K562 (cell line): ENCODE results near the gene EMX1. TPM values are rescaled to one million over a fixed set of nuclear protein-coding genes. Genes with fewer than 3 reads are reported as not detected.

Source experiments
- ATAC-seq: fragments of 200-7000 bp; cut with Tn5 transposase; 3 replicates; pipeline ENCODE4 v1.9.1; 2020; ENCODE audit warnings: moderate library complexity
- BruUV-seq: library from RNA; stranded (reverse); fragments of 400-500 nt; replicated peaks from 2 replicates; lab custom pipeline; 2021; lab: Mats Ljungman, UMichigan
- CTCF ChIA-PET: fragments of 300-600 bp; formaldehyde crosslinking; extraction: SDS; loops from one replicate; lab custom pipeline; 2021; ENCODE audit warnings: low intra/inter-chr PET ratio; lab: Yijun Ruan, JAX
- POLR2A ChIA-PET: fragments of 300-600, 350-650 bp; sonication (Branson Sonifier 250); formaldehyde crosslinking; extraction: SDS; loops from one replicate; lab custom pipeline; 2021; ENCODE audit warnings: antibody characterized with exemption, inconsistent platforms; lab: Yijun Ruan, JAX
- DNase-seq, 4 experiments: peaks; one replicate each; pipeline versions ENCODE4 v3.0.0 to v3.0.0-alpha.2; 2011 to 2018; ENCODE audit warnings: low spot score in 3 of 4, mixed read lengths in 3 of 4; ENCODE audit errors: extremely low read depth in 1 of 4
- FAIRE-seq: peaks from 2 replicates; lab custom pipeline; 2011; peaks lifted over from hg19 to GRCh38; lab: Jason Lieb, UNC
- H2AFZ ChIP-seq: 2 replicates; pipeline ENCODE4 v1.6.0; 2011; ENCODE audit warnings: low read depth, low read length, control low read depth, inconsistent platforms
- H3K27ac ChIP-seq: fragments of 200-600 bp; 3 replicates; pipeline ENCODE4 v1.8.0; 2011; ENCODE audit warnings: low read depth, mild to moderate bottlenecking, control low read depth, inconsistent platforms, low read length, moderate library complexity, mixed read lengths; ENCODE audit errors: extremely low read depth
- H3K27me3 ChIP-seq, 2 experiments: fragments of 300-600 bp in 1 of 2; 2 replicates in 1 of 2; 3 replicates in 1 of 2; pipeline versions ENCODE4 v1.6.0 to v1.8.0; 2011; ENCODE audit warnings: inconsistent platforms in 2 of 2, low read length in 2 of 2, mild to moderate bottlenecking in 1 of 2, mixed read lengths in 1 of 2, moderate library complexity in 1 of 2; ENCODE audit not compliant: control insufficient read depth in 2 of 2, insufficient read depth in 2 of 2
- H3K36me3 ChIP-seq: fragments of 300-600 bp; 3 replicates; pipeline ENCODE4 v1.8.0; 2011; ENCODE audit warnings: mild to moderate bottlenecking, low read length, inconsistent platforms; ENCODE audit not compliant: control insufficient read depth, insufficient read depth
- H3K4me1 ChIP-seq, 2 experiments: fragments of 200-600 bp in 1 of 2; replicated peaks in 1 of 2; 2 replicates in 1 of 2; 3 replicates in 1 of 2; pipeline versions ENCODE4 v1.5.1 to v1.8.0; 2011; ENCODE audit warnings: inconsistent platforms in 2 of 2, low read length in 2 of 2, mild to moderate bottlenecking in 1 of 2, mixed read lengths in 1 of 2, moderate library complexity in 1 of 2; ENCODE audit not compliant: control insufficient read depth in 2 of 2, insufficient read depth in 2 of 2
- H3K4me2 ChIP-seq: 2 replicates; pipeline ENCODE4 v1.6.1; 2011; ENCODE audit warnings: low read length, control low read depth, inconsistent platforms, mixed read lengths; ENCODE audit not compliant: insufficient read depth
- H3K4me3 ChIP-seq: fragments of 200-600 bp; sonication (generic), shearing (Covaris generic); 2 replicates; pipeline ENCODE4 v1.5.1; 2016; ENCODE audit warnings: control low read depth, inconsistent platforms
- H3K79me2 ChIP-seq: fragments of 200-600 bp; 3 replicates; pipeline ENCODE4 v1.8.0; 2011; ENCODE audit warnings: low read length, inconsistent platforms; ENCODE audit not compliant: control insufficient read depth, insufficient read depth
- H3K9ac ChIP-seq, 2 experiments: 2 replicates each; pipeline versions ENCODE4 v1.6.0 to v1.6.1; 2011; ENCODE audit warnings: low read depth in 2 of 2, low read length in 2 of 2, control low read depth in 1 of 2, inconsistent platforms in 1 of 2, mild to moderate bottlenecking in 1 of 2, mixed read lengths in 1 of 2; ENCODE audit not compliant: insufficient read depth in 1 of 2
- H3K9me1 ChIP-seq: one replicate; pipeline ENCODE4 v1.6.0; 2011; ENCODE audit warnings: inconsistent platforms, mild to moderate bottlenecking, low read length, moderate library complexity; ENCODE audit not compliant: control insufficient read depth, insufficient read depth
- H3K9me3 ChIP-seq: replicated peaks from 2 replicates; pipeline ENCODE4 v1.5.1; 2011; ENCODE audit warnings: low read depth, low read length, inconsistent platforms; ENCODE audit not compliant: control insufficient read depth, insufficient read depth
- H4K20me1 ChIP-seq: replicated peaks from 2 replicates; pipeline ENCODE4 v1.6.1; 2011; ENCODE audit warnings: low read length, inconsistent platforms, mixed read lengths; ENCODE audit not compliant: control insufficient read depth, insufficient read depth
- CEBPG ChIP-seq, 3 experiments: fragments of 200-800 bp in 1 of 3; sonication (Bioruptor generic) in 1 of 3; sonication (generic) in 1 of 3; formaldehyde crosslinking in 1 of 3; IDR thresholded peaks in 2 of 3; conservative IDR thresholded peaks in 1 of 3; 2 replicates each; pipeline versions ENCODE4 v1.6.1 to v1.8.0; 2016 to 2022; ENCODE audit warnings: missing compliant biosample characterization in 2 of 3, missing genetic modification characterization in 2 of 3, mild to moderate bottlenecking in 1 of 3, missing genetic modification reagents in 1 of 3
- CXXC5 ChIP-seq: fragments of 250-450 bp; sonication (Bioruptor Pico); IDR thresholded peaks from 2 replicates; pipeline ENCODE4 v1.8.0; 2022; ENCODE audit warnings: inconsistent platforms, mild to moderate bottlenecking, moderate library complexity
- HNRNPUL1 ChIP-seq: fragments of 200-400 bp; formaldehyde crosslinking; IDR thresholded peaks from 2 replicates; pipeline ENCODE4 v1.6.1; 2017; ENCODE audit warnings: low read length
- MEF2A ChIP-seq: IDR thresholded peaks from 2 replicates; pipeline ENCODE4 v1.6.1; 2011; ENCODE audit warnings: low read depth, mild to moderate bottlenecking, low read length, moderate library complexity; ENCODE audit not compliant: control insufficient read depth
- POU5F1 ChIP-seq: fragments of 150-350 bp; IDR thresholded peaks from 2 replicates; pipeline ENCODE4 v1.6.1; 2014; ENCODE audit warnings: borderline replicate concordance, low read length, low read depth, mild to moderate bottlenecking; ENCODE audit not compliant: partially characterized antibody
- PTRF ChIP-seq: fragments of 450-650 bp; IDR thresholded peaks from 2 replicates; pipeline ENCODE4 v1.6.1; 2016; ENCODE audit warnings: mild to moderate bottlenecking, missing genetic modification characterization, missing compliant biosample characterization
- RAD21 ChIP-seq, 2 experiments: fragments of 250-450 bp in 1 of 2; fragments of 450-650 bp in 1 of 2; sonication (Bioruptor Pico) in 1 of 2; formaldehyde crosslinking in 1 of 2; IDR thresholded peaks in 1 of 2; conservative IDR thresholded peaks in 1 of 2; 2 replicates each; pipeline versions ENCODE4 v1.4.0 to v1.8.0; 2020 to 2022; ENCODE audit warnings: mild to moderate bottlenecking in 2 of 2, moderate library complexity in 1 of 2
- RNF2 ChIP-seq: sonication (generic); IDR thresholded peaks from 2 replicates; pipeline ENCODE4 v1.6.1; 2016
- U2AF2 ChIP-seq: fragments of 200-400 bp; formaldehyde crosslinking; optimal IDR thresholded peaks from 2 replicates; pipeline ENCODE3; 2017; ENCODE audit warnings: low read depth, mild to moderate bottlenecking, low read length
- ZNF586 ChIP-seq: fragments of 450-650 bp; formaldehyde crosslinking; conservative IDR thresholded peaks from 2 replicates; pipeline ENCODE4 v1.4.0; 2020; ENCODE audit warnings: mild to moderate bottlenecking, moderate library complexity
- whole genome bisulfite sequencing: fragments of 100-300 bp; shearing (Covaris generic); methylation state at CpG from one replicate; pipeline ENCODE4 v1.1.6; 2016; ENCODE audit warnings: low coverage, mixed read lengths; ENCODE audit not compliant: insufficient coverage; ENCODE audit errors: missing lambda C conversion rate; 5-methylcytosine and 5-hydroxymethylcytosine counted together
- in situ Hi-C: fragments of 300-500 bp; cut with MboI; formaldehyde crosslinking; loops from 4 replicates; pipeline ENCODE4 v1.15.0; 2018; ENCODE audit warnings: inconsistent platforms, mixed read lengths
- intact Hi-C: fragments of 100-400 bp; cut with micrococcal nuclease; formaldehyde crosslinking; loops from 2 replicates; pipeline ENCODE4 v1.14.2; 2022
- polyA plus RNA-seq, 8 experiments: library from polyadenylated mRNA; depleted of rRNA in 4 of 8; stranded (reverse) in 5 of 8; unstranded in 3 of 8; fragments of >200 nt; fragmentation: Nextera tagmentation in 2 of 8; fragmentation: Illumina TruSeq in 1 of 8; extraction: Ambion mirVana in 2 of 8; extraction: Trizol in 1 of 8; gene quantifications; 2 replicates each; pipeline versions ENCODE4 v1.2.1 to v1.2.3, GENCODE V29; 2011 to 2014; ENCODE audit warnings: inconsistent platforms in 1 of 8, missing spikeins in 1 of 8
- total RNA-seq, 7 experiments: library from RNA; depleted of rRNA in 6 of 7; stranded (reverse); fragments of >200 nt in 6 of 7; fragmentation: Illumina TruSeq in 2 of 7; extraction: Trizol in 2 of 7; gene quantifications; 2 replicates each; pipeline versions ENCODE4 v1.2.1 to v1.2.3, GENCODE V29; 2011 to 2021; ENCODE audit warnings: low replicate concordance in 1 of 7
- TF ChIP-seq, protein P1 (sequence below): IDR thresholded peaks from 2 replicates; pipeline ENCODE4 v1.6.1; 2014; ENCODE audit warnings: antibody characterized with exemption
- TF ChIP-seq, protein P2 (sequence below): fragments of 450-650 bp; IDR thresholded peaks from 2 replicates; pipeline ENCODE4 v1.6.1; 2016; ENCODE audit warnings: mild to moderate bottlenecking

Gene EMX1
- total and polyA plus RNA-seq, 9 of the 15 experiments (the other 6 are each of a cell fraction or from before 2014, with no cell fraction given) = 0.10 to 0.32 (median 0.21) TPM; not detected in 6

DNA sequence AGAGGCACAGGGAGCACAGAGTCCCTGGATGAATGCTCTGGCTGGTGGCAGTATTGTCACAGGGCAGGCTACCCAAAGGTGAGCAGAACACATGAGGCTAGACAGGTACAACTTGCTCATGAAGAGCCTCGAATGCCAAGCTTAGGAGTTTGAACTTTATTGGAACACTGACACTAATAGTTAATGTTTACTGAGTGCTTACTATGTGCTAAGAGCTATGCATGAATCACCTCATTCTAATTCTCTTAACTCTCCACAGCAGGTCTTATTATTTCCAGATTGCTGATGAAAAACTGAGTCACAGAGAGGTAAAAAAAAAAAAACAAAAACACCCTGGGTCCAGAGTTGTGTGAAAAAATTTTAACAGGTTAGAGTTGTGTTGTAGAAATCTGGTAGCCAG, 6.1 kb upstream of the EMX1 start:
- POLR2A ChIA-PET = no interaction called here
- H3K36me3 ChIP-seq = no peaks in the 10 kb centered on the region
- no TSS peak for BruUV-seq
- ATAC-seq (no peak), FAIRE-seq (no peak), DNase-seq (no peak)
- H3K4me2 ChIP-seq = no peak overlapping the region
- no peak overlapping the region for H3K27ac ChIP-seq
- in situ Hi-C loops = no loop called here
- no peak overlapping the region for H3K4me3 ChIP-seq
- CTCF ChIA-PET = no interaction called here
- H3K9ac ChIP-seq = no peak overlapping the region
- no peak overlapping the region for H2AFZ ChIP-seq
- H3K9me3 ChIP-seq = no peaks in the 10 kb centered on the region; the same call in 1 of the 2 replicates
- WGBS = 0% methylated on average over 1 of the region's 1 CpG
- intact Hi-C loops = no loop called here
- no peaks in the 10 kb centered on the region for H3K79me2 ChIP-seq
- peaks cover 15% of the 10 kb centered on the region; the same call in 1 of the 2 replicates for H4K20me1 ChIP-seq
- H3K4me1 ChIP-seq = peaks cover 0 to 11% of the 10 kb centered on the region in 2 experiments; a peak in 3 of 5 replicates
- no peaks in the 10 kb centered on the region for H3K9me1 ChIP-seq
- peaks cover 35 to 38% of the 10 kb centered on the region in 2 experiments for H3K27me3 ChIP-seq
- TF ChIP-seq CXXC5 (CRISPR knock-in tag) (no peak), U2AF2 (no peak), PTRF (no peak), ZNF586 (CRISPR knock-in tag) (no peak), HNRNPUL1 (no peak), RNF2 (no peak), POU5F1 (no peak), MEF2A (no peak), CEBPG (CRISPR knock-in tag; IDR thresholded peaks at IDR 0.05) (no peak), CEBPG (tag; conservative IDR thresholded peaks at IDR 0.05 in 1 of 2, IDR thresholded peaks at IDR 0.05 in 1 of 2) (no peak), RAD21 (CRISPR knock-in tag; conservative IDR thresholded peaks at IDR 0.05 in 1 of 2, IDR thresholded peaks at IDR 0.05 in 1 of 2) (no peak)
- TF ChIP-seq, protein P1, sequence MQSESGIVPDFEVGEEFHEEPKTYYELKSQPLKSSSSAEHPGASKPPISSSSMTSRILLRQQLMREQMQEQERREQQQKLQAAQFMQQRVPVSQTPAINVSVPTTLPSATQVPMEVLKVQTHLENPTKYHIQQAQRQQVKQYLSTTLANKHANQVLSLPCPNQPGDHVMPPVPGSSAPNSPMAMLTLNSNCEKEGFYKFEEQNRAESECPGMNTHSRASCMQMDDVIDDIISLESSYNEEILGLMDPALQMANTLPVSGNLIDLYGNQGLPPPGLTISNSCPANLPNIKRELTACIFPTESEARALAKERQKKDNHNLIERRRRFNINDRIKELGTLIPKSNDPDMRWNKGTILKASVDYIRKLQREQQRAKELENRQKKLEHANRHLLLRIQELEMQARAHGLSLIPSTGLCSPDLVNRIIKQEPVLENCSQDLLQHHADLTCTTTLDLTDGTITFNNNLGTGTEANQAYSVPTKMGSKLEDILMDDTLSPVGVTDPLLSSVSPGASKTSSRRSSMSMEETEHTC = no peak
- TF ChIP-seq, protein P2, sequence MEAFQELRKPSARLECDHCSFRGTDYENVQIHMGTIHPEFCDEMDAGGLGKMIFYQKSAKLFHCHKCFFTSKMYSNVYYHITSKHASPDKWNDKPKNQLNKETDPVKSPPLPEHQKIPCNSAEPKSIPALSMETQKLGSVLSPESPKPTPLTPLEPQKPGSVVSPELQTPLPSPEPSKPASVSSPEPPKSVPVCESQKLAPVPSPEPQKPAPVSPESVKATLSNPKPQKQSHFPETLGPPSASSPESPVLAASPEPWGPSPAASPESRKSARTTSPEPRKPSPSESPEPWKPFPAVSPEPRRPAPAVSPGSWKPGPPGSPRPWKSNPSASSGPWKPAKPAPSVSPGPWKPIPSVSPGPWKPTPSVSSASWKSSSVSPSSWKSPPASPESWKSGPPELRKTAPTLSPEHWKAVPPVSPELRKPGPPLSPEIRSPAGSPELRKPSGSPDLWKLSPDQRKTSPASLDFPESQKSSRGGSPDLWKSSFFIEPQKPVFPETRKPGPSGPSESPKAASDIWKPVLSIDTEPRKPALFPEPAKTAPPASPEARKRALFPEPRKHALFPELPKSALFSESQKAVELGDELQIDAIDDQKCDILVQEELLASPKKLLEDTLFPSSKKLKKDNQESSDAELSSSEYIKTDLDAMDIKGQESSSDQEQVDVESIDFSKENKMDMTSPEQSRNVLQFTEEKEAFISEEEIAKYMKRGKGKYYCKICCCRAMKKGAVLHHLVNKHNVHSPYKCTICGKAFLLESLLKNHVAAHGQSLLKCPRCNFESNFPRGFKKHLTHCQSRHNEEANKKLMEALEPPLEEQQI = no peak
